Ramos (cell line): ENCODE results near the gene FAM20B.

Experiments used
- in situ Hi-C: fragments of 300-500 bp; cut with MboI; formaldehyde crosslinking; loops from one replicate; pipeline ENCODE4 v1.14.3; 2022; ENCODE audit warnings: low sequenced_read_pairs; ENCODE audit not compliant: unreplicated experiment

Gene FAM20B

GRCh38 chr1:179043266-179043665, 17.6 kb downstream of the FAM20B start:
- in situ Hi-C loops: no loop called here

DNA sequence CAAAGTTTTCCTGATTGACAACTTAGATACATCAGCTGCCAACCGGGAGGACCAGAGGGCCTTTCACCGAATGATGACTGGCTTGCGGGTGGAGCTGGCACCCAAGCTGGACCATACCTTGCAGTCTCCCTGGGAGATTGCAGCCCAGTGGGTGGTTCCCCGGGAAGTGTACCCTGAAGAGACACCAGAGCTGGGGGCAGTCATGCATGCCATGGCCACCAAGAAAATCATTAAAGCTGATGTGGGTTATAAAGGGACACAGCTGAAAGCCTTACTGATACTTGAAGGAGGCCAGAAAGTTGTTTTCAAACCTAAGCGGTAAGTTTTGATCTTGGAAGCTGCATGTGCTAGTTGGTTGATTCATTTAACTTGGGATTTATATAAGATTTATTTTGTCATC, 18.2 kb downstream of the FAM20B start:
- in situ Hi-C loops: no loop called here

GRCh38 chr1:179046808-179047635, 21.3 kb downstream of the FAM20B start:
- in situ Hi-C loops: no loop called here

DNA sequence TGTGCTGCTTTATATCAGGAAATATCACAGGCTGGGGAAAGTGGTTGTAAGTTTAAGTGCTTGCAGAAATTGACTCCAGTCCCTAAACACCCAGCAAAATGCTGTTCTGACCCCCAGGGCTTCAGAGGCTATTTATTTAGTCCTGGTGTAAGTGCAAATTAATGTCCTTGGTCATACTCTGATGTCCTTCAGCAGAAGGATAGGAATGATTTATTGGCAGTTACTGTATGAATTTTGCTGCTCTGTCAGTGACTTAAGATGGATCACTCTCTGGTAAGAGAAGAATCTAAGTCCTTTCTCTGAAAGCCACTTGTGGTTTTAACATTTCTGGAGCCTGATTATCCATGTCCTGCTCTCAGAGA, 21.9 kb downstream of the FAM20B start:
- in situ Hi-C loops: no loop called here

DNA sequence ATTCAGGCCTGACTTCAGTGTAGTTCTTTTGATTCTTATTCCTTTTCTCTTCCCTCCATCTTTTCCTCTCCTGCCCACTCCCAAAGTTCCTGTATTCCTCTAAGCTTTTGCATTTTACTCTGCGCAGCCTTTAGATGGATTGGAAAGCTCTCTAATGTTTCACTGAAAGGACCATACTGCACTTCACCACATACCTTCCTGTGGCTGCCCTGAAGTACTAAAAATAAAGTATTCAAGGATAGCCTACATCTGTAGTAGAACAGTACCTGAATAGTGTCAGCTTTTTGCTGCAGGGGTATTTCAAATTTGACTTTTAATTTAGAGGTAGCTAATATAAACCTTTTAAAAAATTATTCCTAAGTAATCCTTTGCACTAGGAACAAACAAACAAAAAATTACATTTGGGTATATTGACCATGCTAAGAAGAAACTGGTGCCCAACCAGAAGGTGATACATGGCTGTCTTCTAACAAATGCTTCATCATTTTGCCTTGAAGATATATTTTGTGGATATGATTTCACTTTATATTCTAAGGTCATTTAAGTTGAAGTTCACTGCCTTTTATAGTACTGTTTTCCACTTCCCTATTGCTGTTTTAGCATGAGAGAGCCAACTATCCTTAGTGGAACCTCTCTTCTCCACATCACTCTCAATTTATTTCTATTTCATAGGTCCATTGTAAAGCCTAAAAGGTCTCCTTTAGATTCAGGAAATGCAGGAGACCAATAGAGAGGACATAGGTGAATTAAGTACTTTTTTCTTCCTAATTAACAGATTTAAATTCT, 22.8 kb downstream of the FAM20B start:
- in situ Hi-C loops: no loop called here

GRCh38 chr1:179052776-179053175, 27.1 kb downstream of the FAM20B start:
- in situ Hi-C loops: no loop called here

DNA sequence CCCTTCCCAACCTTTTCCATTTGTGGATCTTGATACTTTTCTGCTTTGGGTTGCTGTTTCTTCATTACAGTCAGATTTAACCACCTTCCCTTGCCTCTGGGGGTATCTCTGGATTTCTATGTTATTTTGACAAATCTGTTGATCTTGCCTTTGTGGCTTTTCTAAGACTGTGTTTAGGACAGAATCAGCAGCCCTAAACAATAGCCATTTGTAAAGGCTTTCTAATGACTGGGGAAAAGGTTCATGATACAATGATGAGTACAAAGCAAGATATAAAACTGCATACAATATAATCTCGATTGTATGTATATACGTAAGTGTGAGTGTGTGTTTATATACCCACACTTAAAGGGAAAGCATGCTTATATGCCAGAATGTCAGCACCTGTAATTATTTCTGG, 27.8 kb downstream of the FAM20B start:
- in situ Hi-C loops: no loop called here

- in situ Hi-C loops: no loop called here
These were observed 30.2 kb downstream of the FAM20B start for GRCh38 chr1:179055937-179056336.

- in situ Hi-C loops: no loop called here
These were observed 33.1 kb downstream of the FAM20B start for GRCh38 chr1:179058487-179059483.

DNA sequence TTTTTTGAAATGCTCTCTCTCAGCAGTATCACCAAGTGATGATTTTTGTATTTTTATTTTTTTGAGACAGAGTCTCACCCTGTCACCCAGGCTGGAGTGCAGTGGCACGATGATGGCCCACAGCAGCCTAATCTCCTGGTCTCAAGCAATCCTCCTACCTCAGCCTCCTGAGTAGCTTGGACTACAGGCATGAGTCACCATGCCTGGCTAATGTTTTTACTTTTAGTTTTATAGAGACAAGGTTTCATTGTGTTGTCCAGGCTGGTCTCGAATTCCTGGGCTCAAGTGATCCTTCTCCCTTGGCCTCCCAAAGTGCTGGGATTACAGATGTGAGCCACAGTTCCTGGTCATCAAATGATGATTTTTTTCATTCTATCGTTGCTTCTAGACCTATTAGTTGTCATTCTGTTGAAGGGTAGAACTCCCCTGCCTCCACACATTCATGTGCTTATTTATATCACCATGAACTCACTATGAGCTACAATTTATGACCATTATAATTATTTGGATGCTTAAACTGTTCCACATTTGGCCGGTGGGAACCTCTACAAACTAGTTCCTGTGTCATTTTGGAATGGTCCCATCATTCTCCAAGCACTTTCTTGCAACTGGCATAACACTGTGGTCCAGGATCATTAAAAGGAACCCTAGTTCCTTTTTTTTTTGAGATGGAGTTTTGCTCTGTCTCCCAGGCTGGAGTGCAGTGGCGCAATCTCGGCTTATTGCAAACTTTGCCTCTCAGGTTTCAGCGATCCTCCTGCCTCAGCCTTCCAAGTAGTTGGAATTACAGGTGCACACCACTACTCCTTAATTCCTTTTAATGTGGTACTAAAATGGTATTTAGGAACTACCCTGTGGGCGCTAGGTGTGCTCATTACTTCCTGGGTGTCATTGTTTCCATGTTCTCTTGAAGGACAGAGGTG, 35.9 kb downstream of the FAM20B start:
- in situ Hi-C loops: no loop called here

DNA sequence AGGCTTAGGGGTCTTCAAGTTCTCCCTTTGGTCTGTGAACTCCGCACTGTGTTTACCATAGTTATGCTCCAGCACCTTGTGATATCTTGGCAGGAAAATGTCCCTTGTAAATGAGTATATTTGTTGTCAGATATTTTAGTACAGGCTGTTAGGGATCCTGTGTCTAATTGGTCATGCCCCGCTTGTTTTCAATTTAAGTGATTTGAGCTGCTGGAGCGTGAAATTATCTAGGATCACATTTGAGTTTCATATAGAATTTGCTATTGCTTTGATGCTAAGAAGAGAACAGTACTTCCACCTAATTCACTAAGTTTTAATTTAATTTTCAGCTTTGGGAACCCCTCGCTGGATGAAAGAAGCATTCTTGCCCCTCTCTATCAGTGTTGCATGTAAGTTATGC, 40.8 kb downstream of the FAM20B start:
- in situ Hi-C loops: no loop called here

- in situ Hi-C loops: loop anchor here (25.0 kb wide), 1 partner anchor 735 kb away; no protein-coding TSS in a partner anchor
These were observed 51.7 kb downstream of the FAM20B start for GRCh38 chr1:179077396-179077795.

DNA sequence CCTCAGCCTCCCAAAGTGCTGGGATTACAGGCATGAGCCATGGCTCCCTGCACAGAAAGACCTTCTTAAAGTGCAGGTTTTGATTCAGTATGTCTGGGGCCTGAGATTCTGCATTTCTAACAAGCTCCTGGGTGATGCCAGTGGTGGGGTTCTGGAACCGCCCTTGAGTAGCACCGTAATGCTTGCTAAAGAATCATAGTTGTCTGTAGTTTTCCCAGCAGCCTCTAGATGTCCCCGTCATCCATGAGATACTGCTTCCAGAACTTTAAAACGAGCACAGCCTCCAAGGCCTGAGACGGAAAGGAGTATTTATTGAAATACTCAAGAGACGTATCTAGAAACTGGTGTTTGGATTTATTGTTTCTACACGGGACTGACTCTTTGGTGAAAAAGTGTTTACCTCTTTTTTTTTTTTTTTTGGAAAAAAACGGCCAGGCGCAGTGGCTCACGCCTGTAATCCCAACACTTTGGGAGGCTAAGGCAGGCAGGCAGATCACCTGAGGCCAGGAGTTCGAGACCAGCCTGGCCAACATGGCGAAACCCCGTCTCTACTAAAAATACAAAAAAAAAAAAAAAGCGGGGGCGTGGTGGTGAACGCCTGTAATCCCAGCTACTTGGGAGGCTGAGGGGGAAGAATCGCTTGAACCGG, 53.5 kb downstream of the FAM20B start:
- in situ Hi-C loops: loop anchor here (25.0 kb wide), 1 partner anchor 733 kb away; no protein-coding TSS in a partner anchor

GRCh38 chr1:179080866-179081686, 55.4 kb downstream of the FAM20B start:
- in situ Hi-C loops: loop anchor here (5.0 to 25.0 kb wide), 3 partner anchors 286 to 731 kb away; partner anchors contain the start of gene AXDND1

- in situ Hi-C loops: loop anchor here (5.0 to 25.0 kb wide), 3 partner anchors 285 to 730 kb away; partner anchors contain the start of gene AXDND1
These were observed 56.1 kb downstream of the FAM20B start, which contains the start of gene TOR3A for GRCh38 chr1:179081687-179082332. TOR3A (plus strand) TSS chr1:179082070; CDS start chr1:179082129, 59 bp downstream.

DNA sequence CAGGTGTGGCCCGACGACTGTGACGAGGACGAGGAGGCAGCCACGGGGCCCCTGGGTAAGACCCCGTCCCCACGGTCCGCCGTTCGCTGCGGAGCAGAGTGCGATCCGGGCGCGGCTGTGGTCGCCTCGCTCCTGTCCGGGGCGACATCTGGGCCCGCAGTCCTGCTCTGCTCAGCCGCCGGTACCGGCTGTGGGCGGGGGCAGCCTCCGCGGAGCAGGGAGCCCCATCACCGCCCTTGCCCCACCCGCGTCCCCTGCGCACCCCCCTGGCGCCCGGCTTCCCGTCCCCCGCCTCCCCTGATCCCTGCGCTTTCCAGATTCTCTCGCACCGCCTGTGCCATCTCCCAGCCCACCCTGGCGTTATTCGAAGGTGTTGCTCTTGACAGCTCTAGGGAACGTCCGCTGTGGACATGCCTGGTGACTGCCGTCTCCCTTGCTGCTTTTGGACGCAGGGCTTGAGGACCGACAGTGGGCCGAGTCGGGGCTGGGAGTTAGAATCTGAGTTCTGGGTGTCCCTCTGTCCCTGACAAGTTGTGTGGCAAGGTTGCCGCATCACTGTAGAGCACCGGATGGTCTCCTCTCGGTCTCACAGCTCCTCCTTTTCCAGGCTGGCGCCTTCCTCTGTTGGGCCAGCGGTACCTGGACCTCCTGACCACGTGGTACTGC, 56.8 kb downstream of the FAM20B start:
- in situ Hi-C loops: loop anchor here (5.0 to 25.0 kb wide), 3 partner anchors 285 to 730 kb away; partner anchors contain the start of gene AXDND1
